Ishikawa (cell line): ENCODE data around the gene ZBTB32.

ENCODE experiments used
- CEBPB ChIP-seq: IDR thresholded peaks from 2 replicates; pipeline ENCODE4 v1.6.1; 2012
- CREB1 ChIP-seq: IDR thresholded peaks from 2 replicates; pipeline ENCODE4 v1.6.1; 2012; ENCODE audit warnings: low read depth
- EGR1 ChIP-seq: IDR thresholded peaks from 2 replicates; pipeline ENCODE4 v1.6.1; 2012
- EP300 ChIP-seq: IDR thresholded peaks from 2 replicates; pipeline ENCODE4 v1.6.1; 2012; ENCODE audit warnings: borderline replicate concordance
- FOXM1 ChIP-seq: IDR thresholded peaks from 2 replicates; pipeline ENCODE4 v1.6.1; 2012; ENCODE audit warnings: low read depth, borderline replicate concordance
- MAX ChIP-seq: IDR thresholded peaks from 2 replicates; pipeline ENCODE4 v1.6.1; 2012
- NFIC ChIP-seq: IDR thresholded peaks from 2 replicates; pipeline ENCODE4 v1.6.1; 2012
- RAD21 ChIP-seq: IDR thresholded peaks from 2 replicates; pipeline ENCODE4 v1.6.1; 2012; ENCODE audit warnings: low read depth
- REST ChIP-seq: IDR thresholded peaks from 2 replicates; pipeline ENCODE4 v1.6.1; 2012; ENCODE audit warnings: low read depth, mild to moderate bottlenecking
- TAF1 ChIP-seq: IDR thresholded peaks from 2 replicates; pipeline ENCODE4 v1.6.1; 2012; ENCODE audit warnings: low read depth, mild to moderate bottlenecking
- TCF12 ChIP-seq: IDR thresholded peaks from 2 replicates; pipeline ENCODE4 v1.6.1; 2012; ENCODE audit warnings: low read depth
- TEAD4 ChIP-seq: IDR thresholded peaks from 2 replicates; pipeline ENCODE4 v1.6.1; 2012
- USF1 ChIP-seq: IDR thresholded peaks from 2 replicates; pipeline ENCODE4 v1.6.1; 2012
- YY1 ChIP-seq: IDR thresholded peaks from 2 replicates; pipeline ENCODE4 v1.6.1; 2012; ENCODE audit warnings: low read depth
- ZBTB7A ChIP-seq: IDR thresholded peaks from 2 replicates; pipeline ENCODE4 v1.6.1; 2012; ENCODE audit warnings: low read depth

Gene ZBTB32

DNA sequence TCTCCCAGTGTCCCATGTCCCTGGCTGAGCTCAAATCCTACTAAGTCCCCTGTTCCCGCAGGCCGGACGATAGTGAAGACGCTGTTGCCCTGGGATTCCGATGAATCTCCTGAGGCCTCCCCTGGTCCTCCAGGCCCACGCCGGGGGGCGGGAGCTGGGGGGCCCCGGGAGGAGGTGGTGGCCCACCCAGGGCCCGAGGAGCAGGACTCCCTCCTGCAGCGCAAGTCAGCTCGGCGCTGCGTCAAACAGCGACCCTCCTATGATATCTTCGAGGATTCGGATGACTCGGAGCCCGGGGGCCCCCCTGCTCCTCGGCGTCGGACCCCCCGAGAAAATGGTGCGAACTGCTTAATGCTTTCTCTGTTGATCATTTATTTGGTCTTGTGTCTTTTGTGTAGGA is 19.3 kb downstream of the ZBTB32 start:
- TF ChIP-seq CEBPB (no peak), REST (no peak), CREB1 (no peak), USF1 (no peak), TAF1 (no peak), ZBTB7A (no peak), TCF12 (no peak), TEAD4 (no peak), EP300 (no peak), MAX (no peak), RAD21 (no peak), EGR1 (no peak), FOXM1 (no peak), NFIC (no peak), YY1 (no peak)

GRCh38 chr19:35724560-35724959 is 20.2 kb downstream of the ZBTB32 start:
- no peak for TF ChIP-seq EP300
- no peak for TF ChIP-seq RAD21
- TF ChIP-seq YY1: no peak
- TF ChIP-seq ZBTB7A: no peak
- TF ChIP-seq TEAD4: no peak
- no peak for TF ChIP-seq MAX
- no peak for TF ChIP-seq USF1
- no peak for TF ChIP-seq REST
- no peak for TF ChIP-seq CREB1
- TF ChIP-seq CEBPB: no peak
- no peak for TF ChIP-seq EGR1
- TF ChIP-seq TAF1: no peak
- TF ChIP-seq FOXM1: no peak
- no peak for TF ChIP-seq TCF12

- TF ChIP-seq MAX (no peak), NFIC (no peak), TAF1 (no peak), EP300 (no peak), CEBPB (no peak), ZBTB7A (no peak), EGR1 (no peak), CREB1 (no peak), REST (no peak), TEAD4 (no peak), TCF12 (no peak), FOXM1 (no peak), USF1 (no peak)
Measured at GRCh38 chr19:35725216-35725861, 21.0 kb downstream of the ZBTB32 start.
